DND-41 (cell line): Measurements from ENCODE around the gene ANKS1B.

Source experiments
- EZH2 ChIP-seq: IDR thresholded peaks from 3 replicates; pipeline ENCODE4 v1.6.1; 2012; ENCODE audit warnings: borderline replicate concordance, low read depth, mild to moderate bottlenecking, moderate library complexity, low read length, inconsistent platforms; ENCODE audit not compliant: severe bottlenecking
- TF ChIP-seq, protein P1 (sequence below): IDR thresholded peaks from 2 replicates; pipeline ENCODE4 v1.5.1; 2012; ENCODE audit warnings: borderline replicate concordance, low read length, moderate library complexity, mild to moderate bottlenecking; ENCODE audit not compliant: poor library complexity, severe bottlenecking; ENCODE audit errors: extremely low read depth

- TF ChIP-seq, protein P1, sequence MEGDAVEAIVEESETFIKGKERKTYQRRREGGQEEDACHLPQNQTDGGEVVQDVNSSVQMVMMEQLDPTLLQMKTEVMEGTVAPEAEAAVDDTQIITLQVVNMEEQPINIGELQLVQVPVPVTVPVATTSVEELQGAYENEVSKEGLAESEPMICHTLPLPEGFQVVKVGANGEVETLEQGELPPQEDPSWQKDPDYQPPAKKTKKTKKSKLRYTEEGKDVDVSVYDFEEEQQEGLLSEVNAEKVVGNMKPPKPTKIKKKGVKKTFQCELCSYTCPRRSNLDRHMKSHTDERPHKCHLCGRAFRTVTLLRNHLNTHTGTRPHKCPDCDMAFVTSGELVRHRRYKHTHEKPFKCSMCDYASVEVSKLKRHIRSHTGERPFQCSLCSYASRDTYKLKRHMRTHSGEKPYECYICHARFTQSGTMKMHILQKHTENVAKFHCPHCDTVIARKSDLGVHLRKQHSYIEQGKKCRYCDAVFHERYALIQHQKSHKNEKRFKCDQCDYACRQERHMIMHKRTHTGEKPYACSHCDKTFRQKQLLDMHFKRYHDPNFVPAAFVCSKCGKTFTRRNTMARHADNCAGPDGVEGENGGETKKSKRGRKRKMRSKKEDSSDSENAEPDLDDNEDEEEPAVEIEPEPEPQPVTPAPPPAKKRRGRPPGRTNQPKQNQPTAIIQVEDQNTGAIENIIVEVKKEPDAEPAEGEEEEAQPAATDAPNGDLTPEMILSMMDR: no peak
- TF ChIP-seq EZH2: no peak
Measured at GRCh38 chr12:99224237-99224636, 760.5 kb downstream of the ANKS1B start.
